ENCODE results near the gene LRCH1. TPM values are rescaled to one million over a fixed set of nuclear protein-coding genes. Genes with fewer than 3 reads are reported as not detected.

Gene LRCH1
- total RNA-seq, 1 experiment from 2014 or later: 11.8 TPM

- Mint-ChIP-seq H3K4me3 (no peak overlapping the region), H3K27me3 (ENCODE audit: low read depth) (no peaks in the 10 kb centered on the region), H3K4me1 (peaks cover 33% of the 10 kb centered on the region), H3K27ac (no peak overlapping the region; the same call in 1 of the 2 replicates), H3K36me3 (no peaks in the 10 kb centered on the region), H3K9me3 (0 out of 2 replicates have a peak, but pooled peaks cover 3% of the 10 kb centered on the region)
- POLR2A ChIA-PET: no interaction called here
- DNase-seq (ENCODE audit: low spot score): no peak
- ATAC-seq: no peak
- TF ChIP-seq, protein P1, sequence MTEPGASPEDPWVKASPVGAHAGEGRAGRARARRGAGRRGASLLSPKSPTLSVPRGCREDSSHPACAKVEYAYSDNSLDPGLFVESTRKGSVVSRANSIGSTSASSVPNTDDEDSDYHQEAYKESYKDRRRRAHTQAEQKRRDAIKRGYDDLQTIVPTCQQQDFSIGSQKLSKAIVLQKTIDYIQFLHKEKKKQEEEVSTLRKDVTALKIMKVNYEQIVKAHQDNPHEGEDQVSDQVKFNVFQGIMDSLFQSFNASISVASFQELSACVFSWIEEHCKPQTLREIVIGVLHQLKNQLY (CRISPR knock-in tag; IDR thresholded peaks at IDR 0.05): no peak
- TF ChIP-seq ZNF532 (CRISPR knock-in tag; IDR thresholded peaks at IDR 0.05; ENCODE audit: borderline replicate concordance): no peak
- TF ChIP-seq, protein P2, sequence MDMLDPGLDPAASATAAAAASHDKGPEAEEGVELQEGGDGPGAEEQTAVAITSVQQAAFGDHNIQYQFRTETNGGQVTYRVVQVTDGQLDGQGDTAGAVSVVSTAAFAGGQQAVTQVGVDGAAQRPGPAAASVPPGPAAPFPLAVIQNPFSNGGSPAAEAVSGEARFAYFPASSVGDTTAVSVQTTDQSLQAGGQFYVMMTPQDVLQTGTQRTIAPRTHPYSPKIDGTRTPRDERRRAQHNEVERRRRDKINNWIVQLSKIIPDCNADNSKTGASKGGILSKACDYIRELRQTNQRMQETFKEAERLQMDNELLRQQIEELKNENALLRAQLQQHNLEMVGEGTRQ (CRISPR knock-in tag; IDR thresholded peaks at IDR 0.05): no peak
- TF ChIP-seq, protein P3, sequence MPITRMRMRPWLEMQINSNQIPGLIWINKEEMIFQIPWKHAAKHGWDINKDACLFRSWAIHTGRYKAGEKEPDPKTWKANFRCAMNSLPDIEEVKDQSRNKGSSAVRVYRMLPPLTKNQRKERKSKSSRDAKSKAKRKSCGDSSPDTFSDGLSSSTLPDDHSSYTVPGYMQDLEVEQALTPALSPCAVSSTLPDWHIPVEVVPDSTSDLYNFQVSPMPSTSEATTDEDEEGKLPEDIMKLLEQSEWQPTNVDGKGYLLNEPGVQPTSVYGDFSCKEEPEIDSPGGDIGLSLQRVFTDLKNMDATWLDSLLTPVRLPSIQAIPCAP (CRISPR knock-in tag; IDR thresholded peaks at IDR 0.05): no peak
- TF ChIP-seq ETV6 (CRISPR knock-in tag; IDR thresholded peaks at IDR 0.05): no peak
- no peak for TF ChIP-seq OVOL2 (CRISPR knock-in tag; IDR thresholded peaks at IDR 0.05; ENCODE audit: borderline replicate concordance)
- no peak for TF ChIP-seq TEAD4 (CRISPR knock-in tag; IDR thresholded peaks at IDR 0.05)
- no peak for TF ChIP-seq IRF2 (CRISPR knock-in tag; IDR thresholded peaks at IDR 0.05; ENCODE audit: borderline replicate concordance, low read depth)
- CTCF ChIA-PET: interaction anchor here (0.8 to 1.7 kb wide), 2 partner anchors 23 to 92 kb away, joined by 4 to 5 read pairs; no protein-coding TSS in a partner anchor
These were observed 90.3 kb downstream of the LRCH1 start for GRCh38 chr13:46643165-46643777.

GRCh38 chr13:46644816-46645215 lies 91.8 kb downstream of the LRCH1 start:
- TF ChIP-seq CREM (CRISPR knock-in tag; IDR thresholded peaks at IDR 0.05): no peak
- no peak for TF ChIP-seq CBFB (CRISPR knock-in tag; IDR thresholded peaks at IDR 0.05; ENCODE audit: low read depth)
- no peak for TF ChIP-seq SMAD4 (CRISPR knock-in tag; IDR thresholded peaks at IDR 0.05)
- TF ChIP-seq TCF7 (CRISPR knock-in tag; IDR thresholded peaks at IDR 0.05; ENCODE audit: low read depth): no peak
- no peak for TF ChIP-seq ETV6 (CRISPR knock-in tag; IDR thresholded peaks at IDR 0.05)
- TF ChIP-seq IRF2 (CRISPR knock-in tag; IDR thresholded peaks at IDR 0.05; ENCODE audit: borderline replicate concordance, low read depth): no peak
- no peak for TF ChIP-seq CREB1 (CRISPR knock-in tag; IDR thresholded peaks at IDR 0.05)
- TF ChIP-seq, protein P4, sequence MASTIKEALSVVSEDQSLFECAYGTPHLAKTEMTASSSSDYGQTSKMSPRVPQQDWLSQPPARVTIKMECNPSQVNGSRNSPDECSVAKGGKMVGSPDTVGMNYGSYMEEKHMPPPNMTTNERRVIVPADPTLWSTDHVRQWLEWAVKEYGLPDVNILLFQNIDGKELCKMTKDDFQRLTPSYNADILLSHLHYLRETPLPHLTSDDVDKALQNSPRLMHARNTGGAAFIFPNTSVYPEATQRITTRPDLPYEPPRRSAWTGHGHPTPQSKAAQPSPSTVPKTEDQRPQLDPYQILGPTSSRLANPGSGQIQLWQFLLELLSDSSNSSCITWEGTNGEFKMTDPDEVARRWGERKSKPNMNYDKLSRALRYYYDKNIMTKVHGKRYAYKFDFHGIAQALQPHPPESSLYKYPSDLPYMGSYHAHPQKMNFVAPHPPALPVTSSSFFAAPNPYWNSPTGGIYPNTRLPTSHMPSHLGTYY (CRISPR knock-in tag; IDR thresholded peaks at IDR 0.05): no peak
- no peak for TF ChIP-seq PREB (CRISPR knock-in tag; IDR thresholded peaks at IDR 0.05; ENCODE audit: borderline replicate concordance)
- TF ChIP-seq JAZF1 (CRISPR knock-in tag; IDR thresholded peaks at IDR 0.05): no peak
- no peak for TF ChIP-seq ELF4 (CRISPR knock-in tag; IDR thresholded peaks at IDR 0.05; ENCODE audit: low read depth)
- TF ChIP-seq E2F1 (CRISPR knock-in tag; IDR thresholded peaks at IDR 0.05): no peak
- no peak for DNase-seq (ENCODE audit: low spot score)
- Mint-ChIP-seq H3K9me3 (0 out of 2 replicates have a peak, but pooled peaks cover 3% of the 10 kb centered on the region), H3K36me3 (no peaks in the 10 kb centered on the region), H3K4me3 (no peak overlapping the region), H3K27ac (no peak overlapping the region), H3K27me3 (ENCODE audit: low read depth) (no peaks in the 10 kb centered on the region), H3K4me1 (peaks cover 30% of the 10 kb centered on the region)
- CTCF ChIA-PET: interaction anchor here (1.1 kb wide), 1 partner anchor 68 kb away, joined by 3 read pairs; no protein-coding TSS in a partner anchor
- POLR2A ChIA-PET: no interaction called here
- no peak for ATAC-seq
